Coronary artery (tissue), 2 donors: ENCODE measurements around the gene C1orf185.

ENCODE experiments used
- DNase-seq: peaks from one replicate; pipeline ENCODE4 v3.0.0-alpha.2; 2017; ENCODE audit warnings: low spot score
- H3K27ac ChIP-seq, 2 donors: fragments of 200-600 bp; sonication (generic); one replicate each; pipeline ENCODE4 v1.5.1; 2016 to 2019
- H3K4me3 ChIP-seq: fragments of 200-600 bp; sonication (generic); 2 replicates; pipeline ENCODE4 v1.5.1; 2016; ENCODE audit warnings: mild to moderate bottlenecking, moderate library complexity
- CTCF ChIP-seq: fragments of 200-600 bp; sonication (generic); IDR thresholded peaks from one replicate; pipeline ENCODE4 v1.5.1; 2019; ENCODE audit warnings: antibody characterized with exemption

Gene C1orf185

GRCh38 chr1:51072043-51072439 lies 30.0 kb upstream of the C1orf185 start:
- H3K27ac ChIP-seq, result no peak overlapping the region
- no peak overlapping the region for H3K4me3 ChIP-seq
- no peak for TF ChIP-seq CTCF
- no peak for DNase-seq

GRCh38 chr1:51072651-51073050 lies 29.4 kb upstream of the C1orf185 start:
- H3K27ac ChIP-seq, result no peak overlapping the region
- no peak overlapping the region for H3K4me3 ChIP-seq
- TF ChIP-seq CTCF, result no peak
- DNase-seq, result no peak

GRCh38 chr1:51073456-51073855 lies 28.6 kb upstream of the C1orf185 start:
- no peak overlapping the region for H3K4me3 ChIP-seq

GRCh38 chr1:51086496-51087271 lies 15.3 kb upstream of the C1orf185 start:
- Histone ChIP-seq H3K4me3 (no peak overlapping the region), H3K27ac (no peak overlapping the region)
- no peak for TF ChIP-seq CTCF
- no peak for DNase-seq

More at GRCh38 chr1:51073456-51073855, 28.6 kb upstream of the C1orf185 start:
- TF ChIP-seq CTCF, result no peak
- DNase-seq, result no peak
- no peak overlapping the region for H3K27ac ChIP-seq

- no peak for DNase-seq
- H3K27ac ChIP-seq, result no peak overlapping the region
- no peak for TF ChIP-seq CTCF
- no peak overlapping the region for H3K4me3 ChIP-seq
Measured at GRCh38 chr1:51088474-51088873, 13.6 kb upstream of the C1orf185 start.

GRCh38 chr1:51093581-51093980 lies 8.4 kb upstream of the C1orf185 start:
- DNase-seq, result no peak
- Histone ChIP-seq H3K27ac (no peak overlapping the region), H3K4me3 (no peak overlapping the region)
- no peak for TF ChIP-seq CTCF

- Histone ChIP-seq H3K27ac (no peak overlapping the region), H3K4me3 (no peak overlapping the region)
- no peak for DNase-seq
- TF ChIP-seq CTCF, result no peak
Measured at GRCh38 chr1:51097171-51097570, 4.9 kb upstream of the C1orf185 start.
